DOHH2 (cell line): ENCODE results near the gene CNP.

Experiments used
- H3F3A ChIP-seq: fragments of 200-600 bp; sonication (generic), shearing (Covaris generic); 2 replicates; pipeline ENCODE4 v1.6.0; 2016; ENCODE audit warnings: antibody characterized with exemption, mild to moderate bottlenecking; ENCODE audit not compliant: control insufficient read depth, insufficient read depth
- H3K27ac ChIP-seq: fragments of 200-600 bp; sonication (generic); 2 replicates; pipeline ENCODE4 v1.5.1; 2014; ENCODE audit warnings: low read depth, mild to moderate bottlenecking, low read length, moderate library complexity
- H3K27me3 ChIP-seq: fragments of 200-600 bp; sonication (generic); 2 replicates; pipeline ENCODE4 v1.6.1; 2014; ENCODE audit warnings: mild to moderate bottlenecking, low read length, mixed read lengths; ENCODE audit not compliant: control insufficient read depth
- H3K36me3 ChIP-seq: fragments of 200-600 bp; sonication (generic); 2 replicates; pipeline ENCODE4 v1.6.1; 2014; ENCODE audit warnings: mild to moderate bottlenecking, low read length, moderate library complexity, mixed read lengths; ENCODE audit not compliant: control insufficient read depth
- H3K4me1 ChIP-seq: fragments of 200-600 bp; sonication (generic); 2 replicates; pipeline ENCODE4 v1.6.1; 2014; ENCODE audit warnings: mild to moderate bottlenecking, low read length, mixed read lengths; ENCODE audit not compliant: control insufficient read depth
- H3K4me2 ChIP-seq: fragments of 200-600 bp; sonication (generic); 2 replicates; pipeline ENCODE4 v1.6.0; 2014; ENCODE audit warnings: mild to moderate bottlenecking, low read length, moderate library complexity
- H3K4me3 ChIP-seq: fragments of 200-600 bp; sonication (generic); 2 replicates; pipeline ENCODE4 v1.5.1; 2014; ENCODE audit warnings: mild to moderate bottlenecking, low read length, mixed read lengths
- H3K79me2 ChIP-seq: fragments of 200-600 bp; sonication (generic); 2 replicates; pipeline ENCODE4 v1.6.1; 2014; ENCODE audit warnings: mild to moderate bottlenecking, low read length, mixed read lengths; ENCODE audit not compliant: control insufficient read depth
- H3K9me2 ChIP-seq: fragments of 200-600 bp; sonication (generic); replicated peaks from 2 replicates; pipeline ENCODE4 v1.6.1; 2014; ENCODE audit warnings: mild to moderate bottlenecking, low read length, mixed read lengths; ENCODE audit not compliant: control insufficient read depth
- H3K9me3 ChIP-seq: fragments of 200-600 bp; sonication (generic); 2 replicates; pipeline ENCODE4 v1.6.1; 2014; ENCODE audit warnings: antibody characterized with exemption, low read length, mixed read lengths; ENCODE audit not compliant: control insufficient read depth, insufficient read depth
- H4K20me1 ChIP-seq: fragments of 200-600 bp; sonication (generic); 2 replicates; pipeline ENCODE4 v1.6.0; 2014; ENCODE audit warnings: low read depth, mild to moderate bottlenecking, antibody characterized with exemption, low read length, moderate library complexity; ENCODE audit not compliant: control insufficient read depth, insufficient read depth
- CTCF ChIP-seq: fragments of 200-600 bp; sonication (generic); IDR thresholded peaks from one replicate; pipeline ENCODE4 v1.5.1; 2014; ENCODE audit warnings: antibody characterized with exemption, mild to moderate bottlenecking, low read depth, low read length; ENCODE audit not compliant: poor library complexity, severe bottlenecking
- EZH2phosphoT487 ChIP-seq: fragments of 200-600 bp; sonication (generic); IDR thresholded peaks from 2 replicates; pipeline ENCODE4 v1.6.1; 2017; ENCODE audit warnings: borderline replicate concordance, mild to moderate bottlenecking, antibody characterized with exemption, low read length, moderate library complexity, mixed read lengths

Gene CNP

GRCh38 chr17:41988418-41988817 is 21.8 kb downstream of the CNP start:
- Histone ChIP-seq H3F3A (0 out of 2 replicates have a peak, but pooled peaks cover 5% of the 10 kb centered on the region), H3K4me3 (no peak overlapping the region), H3K9me3 (no peaks in the 10 kb centered on the region), H3K27me3 (no peaks in the 10 kb centered on the region), H3K9me2 (no peaks in the 10 kb centered on the region), H3K79me2 (no peaks in the 10 kb centered on the region; the same call in 1 of the 2 replicates), H3K27ac (no peak overlapping the region), H3K4me2 (no peak overlapping the region), H3K4me1 (peaks cover 27% of the 10 kb centered on the region), H3K36me3 (peaks cover 92% of the 10 kb centered on the region), H4K20me1 (no peaks in the 10 kb centered on the region)
- TF ChIP-seq EZH2phosphoT487 (no peak), CTCF (no peak)

GRCh38 chr17:41989702-41990419 is 23.3 kb downstream of the CNP start:
- TF ChIP-seq EZH2phosphoT487 (no peak), CTCF (no peak)
- Histone ChIP-seq H3K27me3 (no peaks in the 10 kb centered on the region), H3K4me1 (peaks cover 12% of the 10 kb centered on the region), H3K27ac (no peak overlapping the region), H3F3A (0 out of 2 replicates have a peak, but pooled peaks cover 3% of the 10 kb centered on the region), H4K20me1 (no peaks in the 10 kb centered on the region; the same call in 1 of the 2 replicates), H3K9me2 (no peaks in the 10 kb centered on the region), H3K4me2 (no peak overlapping the region), H3K79me2 (no peaks in the 10 kb centered on the region), H3K9me3 (no peaks in the 10 kb centered on the region), H3K36me3 (peaks cover 93% of the 10 kb centered on the region), H3K4me3 (no peak overlapping the region)

- no peaks in the 10 kb centered on the region for H3K9me3 ChIP-seq
- no peak overlapping the region for H3K4me3 ChIP-seq
- H3K4me2 ChIP-seq, result no peak overlapping the region
- no peaks in the 10 kb centered on the region for H3K27me3 ChIP-seq
- peaks cover 10% of the 10 kb centered on the region for H3F3A ChIP-seq
- peaks cover 26% of the 10 kb centered on the region for H3K4me1 ChIP-seq
- no peak overlapping the region for H3K27ac ChIP-seq
- no peaks in the 10 kb centered on the region for H3K9me2 ChIP-seq
- TF ChIP-seq EZH2phosphoT487 (no peak), CTCF (no peak)
- H4K20me1 ChIP-seq, result peaks cover 3% of the 10 kb centered on the region; the same call in 1 of the 2 replicates
- H3K79me2 ChIP-seq, result peaks cover 3% of the 10 kb centered on the region; the same call in 1 of the 2 replicates
- H3K36me3 ChIP-seq, result peaks cover 96% of the 10 kb centered on the region
Observed at GRCh38 chr17:41992576-41992975, 26.0 kb downstream of the CNP start.
